A549 (cell line): Measurements from ENCODE around the gene SMIM15. TPM values are rescaled to one million over a fixed set of nuclear protein-coding genes. Genes with fewer than 3 reads are reported as not detected.

ENCODE experiments used
- ATAC-seq, 2 experiments: fragments of 200-7000 bp in 1 of 2; fragments of >200 bp in 1 of 2; cut with Nextera tagmentation in 1 of 2; cut with Tn5 transposase in 1 of 2; 3 replicates each; pipeline versions ENCODE4 v1.8.0 to v1.9.1; 2018 to 2020; ENCODE audit warnings: mild to moderate bottlenecking in 1 of 2, moderate library complexity in 1 of 2
- CTCF ChIA-PET: fragments of 300-600 bp; sonication (Branson Sonifier 250); formaldehyde crosslinking; extraction: SDS; loops from one replicate; lab custom pipeline; 2021; ENCODE audit warnings: antibody characterized with exemption, inconsistent platforms; lab: Yijun Ruan, JAX
- POLR2A ChIA-PET: fragments of 350-600 bp; formaldehyde crosslinking; extraction: SDS; loops from one replicate; lab custom pipeline; 2021; ENCODE audit warnings: antibody characterized with exemption, inconsistent platforms; lab: Yijun Ruan, JAX
- DNase-seq, 2 experiments: peaks; one replicate each; pipeline versions ENCODE4 v3.0.0 to v3.0.0-alpha.2; 2011 to 2016; ENCODE audit warnings: low read depth in 1 of 2, low spot score in 1 of 2
- FAIRE-seq: peaks from 2 replicates; lab custom pipeline; 2011; peaks lifted over from hg19 to GRCh38; lab: Jason Lieb, UNC
- H3K27ac ChIP-seq, 2 experiments: fragments of >200 bp; sonication (Bioruptor Twin); formaldehyde crosslinking; 3 replicates each; pipeline ENCODE4 v1.5.1; 2016 to 2017
- H3K4me1 ChIP-seq: fragments of >200 bp; sonication (Bioruptor Twin); formaldehyde crosslinking; 3 replicates; pipeline ENCODE4 v1.6.1; 2016
- H3K4me2 ChIP-seq: fragments of >200 bp; sonication (Bioruptor Twin); formaldehyde crosslinking; 3 replicates; pipeline ENCODE4 v1.6.1; 2016
- H3K4me3 ChIP-seq: fragments of >200 bp; sonication (Bioruptor Twin); formaldehyde crosslinking; 3 replicates; pipeline ENCODE4 v1.5.1; 2016
- H3K9me3 ChIP-seq: fragments of >200 bp; sonication (Bioruptor Twin); formaldehyde crosslinking; 3 replicates; pipeline ENCODE4 v1.6.1; 2016
- BHLHE40 ChIP-seq: IDR thresholded peaks from 2 replicates; pipeline ENCODE4 v1.6.1; 2012; ENCODE audit warnings: low read depth, low read length, inconsistent platforms
- CBX2 ChIP-seq: fragments of 200-600 bp; sonication (generic); IDR thresholded peaks from 2 replicates; pipeline ENCODE4 v1.6.1; 2016; ENCODE audit warnings: low read depth, mild to moderate bottlenecking, borderline replicate concordance
- CEBPB ChIP-seq, 2 experiments: fragments of >200 bp in 1 of 2; sonication (Bioruptor Twin) in 1 of 2; formaldehyde crosslinking in 1 of 2; IDR thresholded peaks; 2 replicates each; pipeline ENCODE4 v1.6.1; 2012 to 2016
- CHD2 ChIP-seq: fragments of 150-350 bp; IDR thresholded peaks from 2 replicates; pipeline ENCODE4 v1.6.1; 2014; ENCODE audit warnings: low read length; ENCODE audit not compliant: partially characterized antibody
- EHF ChIP-seq: fragments of 250-450 bp; sonication (Bioruptor Pico); IDR thresholded peaks from 2 replicates; pipeline ENCODE4 v1.5.0; 2020; ENCODE audit warnings: mild to moderate bottlenecking
- EP300 ChIP-seq, 2 experiments: fragments of >200 bp; sonication (Bioruptor Twin); formaldehyde crosslinking; IDR thresholded peaks; 2 replicates in 1 of 2; 3 replicates in 1 of 2; pipeline ENCODE4 v1.6.1; 2016 to 2017
- FOSL2 ChIP-seq, 2 experiments: fragments of 450-650 bp in 1 of 2; fragments of >200 bp in 1 of 2; sonication (Bioruptor Twin) in 1 of 2; formaldehyde crosslinking; IDR thresholded peaks; 2 replicates each; pipeline versions ENCODE4 v1.5.0 to v1.6.1; 2016 to 2020; ENCODE audit warnings: mild to moderate bottlenecking in 1 of 2, moderate library complexity in 1 of 2
- GATA3 ChIP-seq: IDR thresholded peaks from 2 replicates; pipeline ENCODE4 v1.6.1; 2012; ENCODE audit warnings: borderline replicate concordance
- HOXA7 ChIP-seq: fragments of 250-450 bp; sonication (Bioruptor Pico); IDR thresholded peaks from 2 replicates; pipeline ENCODE4 v1.5.0; 2020; ENCODE audit warnings: mild to moderate bottlenecking, moderate library complexity
- HOXB13 ChIP-seq: fragments of 250-450 bp; sonication (Bioruptor Pico); IDR thresholded peaks from 2 replicates; pipeline ENCODE4 v1.5.0; 2020; ENCODE audit warnings: low read depth, mild to moderate bottlenecking, moderate library complexity
- JUNB ChIP-seq: fragments of >200 bp; sonication (Bioruptor Twin); formaldehyde crosslinking; IDR thresholded peaks from 2 replicates; pipeline ENCODE4 v1.6.1; 2016
- MAFK ChIP-seq: fragments of 450-650 bp; IDR thresholded peaks from 2 replicates; pipeline ENCODE4 v1.6.1; 2014; ENCODE audit not compliant: partially characterized antibody
- NR3C1 ChIP-seq: fragments of >200 bp; sonication (Bioruptor Twin); formaldehyde crosslinking; IDR thresholded peaks from 3 replicates; pipeline ENCODE4 v1.6.1; 2017
- PHF8 ChIP-seq: fragments of 200-600 bp; sonication (generic); IDR thresholded peaks from 2 replicates; pipeline ENCODE4 v1.6.1; 2016; ENCODE audit warnings: low read depth, mild to moderate bottlenecking, antibody characterized with exemption, moderate library complexity, borderline replicate concordance
- POLR2A ChIP-seq: IDR thresholded peaks from 2 replicates; pipeline ENCODE4 v1.6.1; 2012; ENCODE audit warnings: mild to moderate bottlenecking, low read length
- POLR2AphosphoS2 ChIP-seq: conservative IDR thresholded peaks from 2 replicates; pipeline ENCODE4 v1.6.1; 2012; ENCODE audit warnings: low read length, improper control_type of control experiment, inconsistent platforms
- RAD21 ChIP-seq, 2 experiments: fragments of >200 bp in 1 of 2; sonication (Bioruptor Twin) in 1 of 2; formaldehyde crosslinking in 1 of 2; IDR thresholded peaks in 1 of 2; conservative IDR thresholded peaks in 1 of 2; 2 replicates in 1 of 2; 3 replicates in 1 of 2; pipeline ENCODE4 v1.6.1; 2012 to 2018; ENCODE audit warnings: inconsistent platforms in 1 of 2
- RFX5 ChIP-seq: fragments of 450-650 bp; IDR thresholded peaks from 2 replicates; pipeline ENCODE4 v1.7.1; 2014; ENCODE audit warnings: antibody characterized with exemption, mild to moderate bottlenecking, moderate library complexity
- SREBF2 ChIP-seq: fragments of 450-650 bp; IDR thresholded peaks from 2 replicates; pipeline ENCODE4 v1.6.1; 2014; ENCODE audit warnings: mild to moderate bottlenecking, moderate library complexity
- TFCP2L1 ChIP-seq: fragments of 250-450 bp; sonication (Bioruptor Pico); IDR thresholded peaks from 2 replicates; pipeline ENCODE4 v1.5.0; 2021; ENCODE audit warnings: mild to moderate bottlenecking
- TP53 ChIP-seq: fragments of 250-450 bp; sonication (Bioruptor Pico); IDR thresholded peaks from 2 replicates; pipeline ENCODE4 v1.5.0; 2021; ENCODE audit warnings: mild to moderate bottlenecking, moderate library complexity
- ZNF302 ChIP-seq: fragments of 250-450 bp; sonication (Bioruptor Pico); IDR thresholded peaks from 2 replicates; pipeline ENCODE4 v1.9.0; 2021; ENCODE audit warnings: inconsistent platforms, mild to moderate bottlenecking, moderate library complexity
- WGBS: methylation state at CpG from one replicate; pipeline ENCODE4 v1.1.6; 2017; ENCODE audit errors: missing lambda C conversion rate; 5-methylcytosine and 5-hydroxymethylcytosine counted together
- polyA plus RNA-seq, 4 experiments: library from polyadenylated mRNA; depleted of rRNA in 3 of 4; stranded (reverse); fragments of >200 nt; fragmentation: RNase III in 1 of 4; extraction: RNeasy Plus Mini Kit Qiagen cat#74134 plus additional on column Dnase treatment in 1 of 4; gene quantifications; 2 replicates in 3 of 4; 3 replicates in 1 of 4; pipeline ENCODE4 v1.2.3, GENCODE V29; 2011 to 2017
- TF ChIP-seq, protein P1 (sequence below): fragments of 450-650 bp; IDR thresholded peaks from 2 replicates; pipeline ENCODE4 v1.6.1; 2014; ENCODE audit warnings: antibody characterized with exemption
- TF ChIP-seq, protein P2 (sequence below): fragments of 250-450 bp; sonication (Bioruptor Pico); IDR thresholded peaks from 2 replicates; pipeline ENCODE4 v1.5.0; 2021; ENCODE audit warnings: mild to moderate bottlenecking, moderate library complexity, borderline replicate concordance
- TF ChIP-seq, protein P3 (sequence below): fragments of 150-350 bp; IDR thresholded peaks from 2 replicates; pipeline ENCODE4 v1.6.1; 2014; ENCODE audit warnings: low read depth, mild to moderate bottlenecking, low read length
- TF ChIP-seq, protein P4 (sequence below): fragments of >200 bp; sonication (Bioruptor Twin); formaldehyde crosslinking; IDR thresholded peaks from 3 replicates; pipeline ENCODE4 v1.6.1; 2016
- TF ChIP-seq, protein P5 (sequence below): fragments of >200 bp; sonication (Bioruptor Twin); formaldehyde crosslinking; IDR thresholded peaks from 3 replicates; pipeline ENCODE4 v1.5.1; 2016

SMIM15 gene
- polyA plus RNA-seq, 2 of the 4 experiments (the other 2 are of a cell fraction) = 58.0 to 131 TPM

DNA sequence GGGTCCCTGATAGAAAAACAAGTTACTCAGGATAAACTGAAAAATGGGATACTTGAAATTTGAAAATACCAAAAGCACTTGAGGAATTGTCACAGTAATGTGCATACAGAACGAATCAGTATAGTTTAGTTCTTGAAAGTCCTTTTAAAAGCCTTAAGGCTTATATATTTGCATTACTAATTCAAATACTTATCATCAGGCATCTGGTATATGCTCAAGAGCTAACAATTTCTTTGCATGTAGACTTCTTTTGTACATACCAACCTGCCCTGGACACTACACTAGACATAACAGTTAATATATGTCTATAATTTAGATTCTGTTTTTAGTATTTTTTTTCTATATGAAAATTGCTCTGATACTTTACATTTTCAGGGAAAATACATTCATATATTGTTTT, 43.2 kb downstream of the SMIM15 start:
- Histone ChIP-seq H3K4me1 (no peaks in the 10 kb centered on the region), H3K4me3 (no peak overlapping the region), H3K27ac (no peak overlapping the region), H3K9me3 (no peaks in the 10 kb centered on the region), H3K4me2 (no peak overlapping the region)
- DNase-seq (no peak), ATAC-seq (no peak), FAIRE-seq (no peak)
- TF ChIP-seq POLR2AphosphoS2 (no peak), CBX2 (no peak), EHF (CRISPR knock-in tag) (no peak), EP300 (IDR thresholded peaks at IDR 0.05) (no peak), MAFK (no peak), PHF8 (no peak), RFX5 (no peak), HOXA7 (no peak), CHD2 (no peak), POLR2A (no peak), GATA3 (no peak), BHLHE40 (no peak), CEBPB (IDR thresholded peaks at IDR 0.05) (no peak), SREBF2 (no peak), TP53 (no peak), FOSL2 (IDR thresholded peaks at IDR 0.05) (no peak), FOSL2 (CRISPR knock-in tag; IDR thresholded peaks at IDR 0.05) (no peak), RAD21 (conservative IDR thresholded peaks at IDR 0.05 in 1 of 2, IDR thresholded peaks at IDR 0.05 in 1 of 2) (no peak)
- TF ChIP-seq, protein P1, sequence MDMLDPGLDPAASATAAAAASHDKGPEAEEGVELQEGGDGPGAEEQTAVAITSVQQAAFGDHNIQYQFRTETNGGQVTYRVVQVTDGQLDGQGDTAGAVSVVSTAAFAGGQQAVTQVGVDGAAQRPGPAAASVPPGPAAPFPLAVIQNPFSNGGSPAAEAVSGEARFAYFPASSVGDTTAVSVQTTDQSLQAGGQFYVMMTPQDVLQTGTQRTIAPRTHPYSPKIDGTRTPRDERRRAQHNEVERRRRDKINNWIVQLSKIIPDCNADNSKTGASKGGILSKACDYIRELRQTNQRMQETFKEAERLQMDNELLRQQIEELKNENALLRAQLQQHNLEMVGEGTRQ = no peak
- TF ChIP-seq, protein P2, sequence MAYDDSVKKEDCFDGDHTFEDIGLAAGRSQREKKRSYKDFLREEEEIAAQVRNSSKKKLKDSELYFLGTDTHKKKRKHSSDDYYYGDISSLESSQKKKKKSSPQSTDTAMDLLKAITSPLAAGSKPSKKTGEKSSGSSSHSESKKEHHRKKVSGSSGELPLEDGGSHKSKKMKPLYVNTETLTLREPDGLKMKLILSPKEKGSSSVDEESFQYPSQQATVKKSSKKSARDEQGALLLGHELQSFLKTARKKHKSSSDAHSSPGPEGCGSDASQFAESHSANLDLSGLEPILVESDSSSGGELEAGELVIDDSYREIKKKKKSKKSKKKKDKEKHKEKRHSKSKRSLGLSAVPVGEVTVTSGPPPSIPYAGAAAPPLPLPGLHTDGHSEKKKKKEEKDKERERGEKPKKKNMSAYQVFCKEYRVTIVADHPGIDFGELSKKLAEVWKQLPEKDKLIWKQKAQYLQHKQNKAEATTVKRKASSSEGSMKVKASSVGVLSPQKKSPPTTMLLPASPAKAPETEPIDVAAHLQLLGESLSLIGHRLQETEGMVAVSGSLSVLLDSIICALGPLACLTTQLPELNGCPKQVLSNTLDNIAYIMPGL = no peak
- TF ChIP-seq, protein P3, sequence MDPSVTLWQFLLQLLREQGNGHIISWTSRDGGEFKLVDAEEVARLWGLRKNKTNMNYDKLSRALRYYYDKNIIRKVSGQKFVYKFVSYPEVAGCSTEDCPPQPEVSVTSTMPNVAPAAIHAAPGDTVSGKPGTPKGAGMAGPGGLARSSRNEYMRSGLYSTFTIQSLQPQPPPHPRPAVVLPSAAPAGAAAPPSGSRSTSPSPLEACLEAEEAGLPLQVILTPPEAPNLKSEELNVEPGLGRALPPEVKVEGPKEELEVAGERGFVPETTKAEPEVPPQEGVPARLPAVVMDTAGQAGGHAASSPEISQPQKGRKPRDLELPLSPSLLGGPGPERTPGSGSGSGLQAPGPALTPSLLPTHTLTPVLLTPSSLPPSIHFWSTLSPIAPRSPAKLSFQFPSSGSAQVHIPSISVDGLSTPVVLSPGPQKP = no peak
- WGBS = 76% methylated on average over 1 of the region's 1 CpG
- POLR2A ChIA-PET = no interaction called here
- CTCF ChIA-PET = interaction anchor here (1.1 kb wide), 1 partner anchor 13 kb away, joined by 3 read pairs; no protein-coding TSS in a partner anchor

DNA sequence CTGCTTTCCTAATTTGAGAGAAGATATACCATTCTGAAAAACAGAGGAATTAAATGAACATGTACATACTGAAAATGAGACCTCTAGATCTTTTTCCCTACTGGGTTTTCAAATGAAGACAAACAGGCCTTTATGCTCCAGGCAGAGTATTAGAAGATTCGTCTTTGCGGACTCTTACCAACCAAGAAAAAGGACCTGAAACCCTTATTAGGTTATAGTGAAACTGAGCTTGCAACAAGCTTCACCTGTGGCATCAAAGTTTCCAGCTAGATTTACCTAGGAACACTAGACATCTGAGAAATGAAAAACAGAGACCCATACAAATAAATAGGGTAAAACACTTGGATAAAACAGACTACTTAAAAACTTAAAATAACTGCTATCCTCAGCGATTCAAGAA, 46.3 kb downstream of the SMIM15 start:
- ATAC-seq = no peak
- Histone ChIP-seq H3K27ac (no peak overlapping the region), H3K9me3 (no peaks in the 10 kb centered on the region), H3K4me2 (no peak overlapping the region), H3K4me3 (no peak overlapping the region), H3K4me1 (no peaks in the 10 kb centered on the region)
- TF ChIP-seq NR3C1 (no peak), RAD21 (conservative IDR thresholded peaks at IDR 0.05 in 1 of 2, IDR thresholded peaks at IDR 0.05 in 1 of 2) (no peak), HOXA7 (no peak), JUNB (no peak), ZNF302 (no peak), TFCP2L1 (CRISPR knock-in tag) (no peak), HOXB13 (CRISPR knock-in tag) (no peak)
- TF ChIP-seq, protein P4, sequence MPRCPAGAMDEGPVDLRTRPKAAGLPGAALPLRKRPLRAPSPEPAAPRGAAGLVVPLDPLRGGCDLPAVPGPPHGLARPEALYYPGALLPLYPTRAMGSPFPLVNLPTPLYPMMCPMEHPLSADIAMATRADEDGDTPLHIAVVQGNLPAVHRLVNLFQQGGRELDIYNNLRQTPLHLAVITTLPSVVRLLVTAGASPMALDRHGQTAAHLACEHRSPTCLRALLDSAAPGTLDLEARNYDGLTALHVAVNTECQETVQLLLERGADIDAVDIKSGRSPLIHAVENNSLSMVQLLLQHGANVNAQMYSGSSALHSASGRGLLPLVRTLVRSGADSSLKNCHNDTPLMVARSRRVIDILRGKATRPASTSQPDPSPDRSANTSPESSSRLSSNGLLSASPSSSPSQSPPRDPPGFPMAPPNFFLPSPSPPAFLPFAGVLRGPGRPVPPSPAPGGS = no peak
- TF ChIP-seq, protein P5, sequence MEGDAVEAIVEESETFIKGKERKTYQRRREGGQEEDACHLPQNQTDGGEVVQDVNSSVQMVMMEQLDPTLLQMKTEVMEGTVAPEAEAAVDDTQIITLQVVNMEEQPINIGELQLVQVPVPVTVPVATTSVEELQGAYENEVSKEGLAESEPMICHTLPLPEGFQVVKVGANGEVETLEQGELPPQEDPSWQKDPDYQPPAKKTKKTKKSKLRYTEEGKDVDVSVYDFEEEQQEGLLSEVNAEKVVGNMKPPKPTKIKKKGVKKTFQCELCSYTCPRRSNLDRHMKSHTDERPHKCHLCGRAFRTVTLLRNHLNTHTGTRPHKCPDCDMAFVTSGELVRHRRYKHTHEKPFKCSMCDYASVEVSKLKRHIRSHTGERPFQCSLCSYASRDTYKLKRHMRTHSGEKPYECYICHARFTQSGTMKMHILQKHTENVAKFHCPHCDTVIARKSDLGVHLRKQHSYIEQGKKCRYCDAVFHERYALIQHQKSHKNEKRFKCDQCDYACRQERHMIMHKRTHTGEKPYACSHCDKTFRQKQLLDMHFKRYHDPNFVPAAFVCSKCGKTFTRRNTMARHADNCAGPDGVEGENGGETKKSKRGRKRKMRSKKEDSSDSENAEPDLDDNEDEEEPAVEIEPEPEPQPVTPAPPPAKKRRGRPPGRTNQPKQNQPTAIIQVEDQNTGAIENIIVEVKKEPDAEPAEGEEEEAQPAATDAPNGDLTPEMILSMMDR = no peak
- POLR2A ChIA-PET = interaction anchor here (0.6 kb wide), 1 partner anchor 375 kb away, joined by 3 read pairs; no protein-coding TSS in a partner anchor
- FAIRE-seq = no peak
- CTCF ChIA-PET = interaction anchor here (1.1 kb wide), 1 partner anchor 21 kb away, joined by 3 read pairs; no protein-coding TSS in a partner anchor
- 86% methylated on average over 3 of the region's 3 CpGs for WGBS
- no peak for DNase-seq
